BLaER1 treated with 17β-estradiol and CSF1 and Interleukin-3, amounts not matched to agents 10 nM and 100 nM (cell line): Measurements from ENCODE around the gene TNRC18.
"Not testable (repeated sequence)": the region's sequence is repeated elsewhere in the genome, so short reads cannot be mapped to it uniquely, and the experiment has no call there.

Source experiments
- H3K27ac ChIP-seq, 11 experiments: shearing (Covaris generic); formaldehyde crosslinking; 2 replicates each; pipeline ENCODE4 v1.8.1; 2022
- H3K27me3 ChIP-seq, 11 experiments: shearing (Covaris generic); formaldehyde crosslinking; 2 replicates each; pipeline ENCODE4 v1.8.1; 2022
- H3K36me3 ChIP-seq, 11 experiments: shearing (Covaris generic); formaldehyde crosslinking; 2 replicates each; pipeline ENCODE4 v1.8.1; 2022
- H3K4me1 ChIP-seq, 10 experiments: shearing (Covaris generic); formaldehyde crosslinking; 2 replicates each; pipeline ENCODE4 v1.8.1; 2022
- H3K4me2 ChIP-seq, 11 experiments: shearing (Covaris generic); formaldehyde crosslinking; 2 replicates each; pipeline ENCODE4 v1.8.1; 2022
- H3K4me3 ChIP-seq, 10 experiments: shearing (Covaris generic); formaldehyde crosslinking; 2 replicates each; pipeline ENCODE4 v1.8.1; 2022
- H3K9ac ChIP-seq, 11 experiments: shearing (Covaris generic); formaldehyde crosslinking; 2 replicates each; pipeline ENCODE4 v1.8.1; 2022
- H3K9me3 ChIP-seq, 11 experiments: shearing (Covaris generic); formaldehyde crosslinking; replicated peaks in 1 of 11; 2 replicates each; pipeline ENCODE4 v1.8.1; 2022
- H4K20me1 ChIP-seq, 11 experiments: shearing (Covaris generic); formaldehyde crosslinking; 2 replicates each; pipeline ENCODE4 v1.8.1; 2022
- Cebpa-rat ChIP-seq, 11 experiments: shearing (Covaris generic); IDR thresholded peaks; 2 replicates each; pipeline ENCODE4 v1.8.1; 2022

Gene TNRC18

GRCh38 chr7:5314864-5315263 lies 108.8 kb downstream of the TNRC18 start:
- Histone ChIP-seq H3K9ac (no peak overlapping the region), H3K4me1 (no peaks in the 10 kb centered on the region), H3K4me2 (no peak overlapping the region), H3K27me3 (no peaks in the 10 kb centered on the region), H3K4me3 (no peak overlapping the region), H4K20me1 (peaks cover 0 to 62% (median 13%) of the 10 kb centered on the region in 11 experiments; a peak in 14 of 22 replicates), H3K9me3 (peaks cover 14 to 25% (median 22%) of the 10 kb centered on the region in 11 experiments), H3K27ac (no peak overlapping the region), H3K36me3 (peaks cover 48 to 99% (median 89%) of the 10 kb centered on the region in 11 experiments)
- no peak for TF ChIP-seq Cebpa-rat (IDR thresholded peaks at IDR 0.05)

- H3K27ac ChIP-seq, H3K9ac ChIP-seq, H3K4me1 ChIP-seq, H3K4me3 ChIP-seq, H3K27me3 ChIP-seq, H3K4me2 ChIP-seq, H3K9me3 ChIP-seq: not testable (repeated sequence)
- H4K20me1 ChIP-seq, result peaks cover 0 to 73% (median 13%) of the 10 kb centered on the region in 11 experiments; a peak in 14 of 22 replicates
- peaks cover 37 to 99% (median 84%) of the 10 kb centered on the region in 11 experiments for H3K36me3 ChIP-seq
Observed at GRCh38 chr7:5313076-5313885, 110.4 kb downstream of the TNRC18 start.

GRCh38 chr7:5312276-5313070 lies 111.2 kb downstream of the TNRC18 start:
- peaks cover 38 to 99% (median 84%) of the 10 kb centered on the region in 11 experiments for H3K36me3 ChIP-seq
- H3K4me1 ChIP-seq, H3K9me3 ChIP-seq, H3K9ac ChIP-seq, H3K4me3 ChIP-seq, H3K27me3 ChIP-seq, H3K27ac ChIP-seq, H3K4me2 ChIP-seq: not testable (repeated sequence)
- H4K20me1 ChIP-seq, result peaks cover 0 to 81% (median 14%) of the 10 kb centered on the region in 11 experiments; a peak in 15 of 22 replicates

- Histone ChIP-seq H3K4me2 (no peak overlapping the region), H3K9ac (no peak overlapping the region), H3K9me3 (no peaks in the 10 kb centered on the region), H3K4me1 (no peaks in the 10 kb centered on the region), H4K20me1 (peaks cover 0 to 75% (median 16%) of the 10 kb centered on the region in 11 experiments; a peak in 15 of 22 replicates), H3K27ac (no peak overlapping the region), H3K4me3 (no peak overlapping the region), H3K27me3 (no peaks in the 10 kb centered on the region), H3K36me3 (peaks cover 45 to 96% (median 78%) of the 10 kb centered on the region in 11 experiments)
- no peak for TF ChIP-seq Cebpa-rat (IDR thresholded peaks at IDR 0.05)
Observed at GRCh38 chr7:5310822-5311405, 112.7 kb downstream of the TNRC18 start.

- no peak overlapping the region for H3K27ac ChIP-seq
- H3K4me1 ChIP-seq, result no peaks in the 10 kb centered on the region
- H3K9me3 ChIP-seq, result no peaks in the 10 kb centered on the region
- H3K36me3 ChIP-seq, result peaks cover 34 to 89% (median 63%) of the 10 kb centered on the region in 11 experiments
- H3K4me3 ChIP-seq, result no peak overlapping the region
- H3K4me2 ChIP-seq, result no peak overlapping the region
- no peaks in the 10 kb centered on the region for H3K27me3 ChIP-seq
- no peak overlapping the region for H3K9ac ChIP-seq
- H4K20me1 ChIP-seq, result peaks cover 0 to 69% (median 16%) of the 10 kb centered on the region in 11 experiments; a peak in 15 of 22 replicates
- no peak for TF ChIP-seq Cebpa-rat (IDR thresholded peaks at IDR 0.05)
Observed at GRCh38 chr7:5309146-5309545, 114.5 kb downstream of the TNRC18 start.

GRCh38 chr7:5307221-5308142 lies 116.2 kb downstream of the TNRC18 start:
- H3K9me3 ChIP-seq, H3K4me1 ChIP-seq, H3K4me2 ChIP-seq, H3K27me3 ChIP-seq, H3K27ac ChIP-seq, H3K4me3 ChIP-seq, H3K9ac ChIP-seq: not testable (repeated sequence)
- Histone ChIP-seq H4K20me1 (peaks cover 0 to 73% (median 16%) of the 10 kb centered on the region in 11 experiments; a peak in 15 of 22 replicates), H3K36me3 (peaks cover 37 to 90% (median 56%) of the 10 kb centered on the region in 11 experiments)

GRCh38 chr7:5305050-5305449 lies 118.6 kb downstream of the TNRC18 start:
- H3K4me2 ChIP-seq, H3K9me3 ChIP-seq, H3K27me3 ChIP-seq, H3K27ac ChIP-seq, H3K4me1 ChIP-seq, H3K4me3 ChIP-seq, H3K9ac ChIP-seq: not testable (repeated sequence)
- H3K36me3 ChIP-seq, result peaks cover 25 to 66% (median 34%) of the 10 kb centered on the region in 11 experiments; a peak in 21 of 22 replicates
- H4K20me1 ChIP-seq, result peaks cover 0 to 71% (median 9%) of the 10 kb centered on the region in 11 experiments; a peak in 10 of 22 replicates

- no peaks in the 10 kb centered on the region for H3K9me3 ChIP-seq
- no peak overlapping the region for H3K4me2 ChIP-seq
- H3K9ac ChIP-seq, result no peak overlapping the region
- peaks cover 0 to 1% (median 0%) of the 10 kb centered on the region in 10 experiments; a peak in 2 of 20 replicates for H3K4me1 ChIP-seq
- peaks cover 19 to 56% (median 26%) of the 10 kb centered on the region in 11 experiments; a peak in 21 of 22 replicates for H3K36me3 ChIP-seq
- no peak overlapping the region for H3K27ac ChIP-seq
- no peak for TF ChIP-seq Cebpa-rat (IDR thresholded peaks at IDR 0.05)
- H3K4me3 ChIP-seq, result no peak overlapping the region
- peaks cover 0 to 75% (median 12%) of the 10 kb centered on the region in 11 experiments; a peak in 10 of 22 replicates for H4K20me1 ChIP-seq
- H3K27me3 ChIP-seq, result no peaks in the 10 kb centered on the region
Observed at GRCh38 chr7:5303591-5304505, 119.8 kb downstream of the TNRC18 start.
